ENCODE data around the gene CADPS2. TPM values are rescaled to one million over a fixed set of nuclear protein-coding genes. Genes with fewer than 3 reads are reported as not detected.

Gene CADPS2
- polyA plus RNA-seq, 3 donors: not detected

DNA sequence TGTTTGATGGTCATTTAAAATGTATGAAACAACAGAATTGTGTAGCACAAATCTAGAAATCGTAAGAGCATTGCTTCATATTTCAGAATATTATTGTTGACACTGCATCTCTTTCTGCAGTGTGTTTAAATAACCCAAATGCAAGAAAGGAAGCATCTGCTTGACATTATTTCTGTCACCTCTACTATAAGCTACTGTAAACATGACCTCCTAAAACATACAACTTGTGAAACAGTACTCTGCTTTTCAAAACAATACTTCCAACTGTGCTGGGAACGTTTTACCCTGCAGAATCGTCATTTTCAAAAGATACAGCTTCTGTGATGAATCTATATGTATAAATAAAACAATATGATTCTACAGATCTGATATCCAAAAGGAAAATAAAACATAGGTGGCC is 269.3 kb downstream of the CADPS2 start:
- Mint-ChIP-seq H3K4me1 (no peaks in the 10 kb centered on the region), H3K4me3 (no peak overlapping the region), H3K36me3 (no peaks in the 10 kb centered on the region), H3K27ac (no peak overlapping the region), H3K9me3 (peaks cover 0 to 3% (median 2%) of the 10 kb centered on the region in 7 donors), H3K27me3 (ENCODE audit: low read depth in 3 of 3) (no peaks in the 10 kb centered on the region)
- no peaks in the 10 kb centered on the region for H3K36me3 ChIP-seq (replicated peaks in 1 of 2; ENCODE audit: control insufficient read depth in 1 of 2, insufficient read depth in 2 of 2, low read length in 2 of 2)
- no peak overlapping the region for H3K9ac ChIP-seq (ENCODE audit: insufficient read depth, low read length, poor library complexity, severe bottlenecking)
- no peak overlapping the region for H3K27ac ChIP-seq (ENCODE audit: low read depth in 1 of 2, low read length in 2 of 2)
- no CpG with 5 or more reads among the region's 3 CpGs for WGBS (ENCODE audit: insufficient coverage)
- no peaks in the 10 kb centered on the region for H4K20me1 ChIP-seq (ENCODE audit: insufficient read depth, low read length)
- H3K4me1 ChIP-seq (ENCODE audit: control insufficient read depth in 1 of 2, insufficient read depth in 2 of 2, low read length in 2 of 2): no peaks in the 10 kb centered on the region
- no peak for DNase-seq
- H3K4me3 ChIP-seq (replicated peaks in 1 of 3; ENCODE audit: low read depth in 2 of 3, low read length in 3 of 3): no peak overlapping the region
- no peak overlapping the region for H3K4me2 ChIP-seq (replicated peaks; ENCODE audit: extremely low read depth, low read length, poor library complexity, severe bottlenecking)
- no peaks in the 10 kb centered on the region for H3K79me2 ChIP-seq (ENCODE audit: insufficient read depth, low read length)
- intact Hi-C loops (cut with micrococcal nuclease): no loop called here
- TF ChIP-seq, protein P1, sequence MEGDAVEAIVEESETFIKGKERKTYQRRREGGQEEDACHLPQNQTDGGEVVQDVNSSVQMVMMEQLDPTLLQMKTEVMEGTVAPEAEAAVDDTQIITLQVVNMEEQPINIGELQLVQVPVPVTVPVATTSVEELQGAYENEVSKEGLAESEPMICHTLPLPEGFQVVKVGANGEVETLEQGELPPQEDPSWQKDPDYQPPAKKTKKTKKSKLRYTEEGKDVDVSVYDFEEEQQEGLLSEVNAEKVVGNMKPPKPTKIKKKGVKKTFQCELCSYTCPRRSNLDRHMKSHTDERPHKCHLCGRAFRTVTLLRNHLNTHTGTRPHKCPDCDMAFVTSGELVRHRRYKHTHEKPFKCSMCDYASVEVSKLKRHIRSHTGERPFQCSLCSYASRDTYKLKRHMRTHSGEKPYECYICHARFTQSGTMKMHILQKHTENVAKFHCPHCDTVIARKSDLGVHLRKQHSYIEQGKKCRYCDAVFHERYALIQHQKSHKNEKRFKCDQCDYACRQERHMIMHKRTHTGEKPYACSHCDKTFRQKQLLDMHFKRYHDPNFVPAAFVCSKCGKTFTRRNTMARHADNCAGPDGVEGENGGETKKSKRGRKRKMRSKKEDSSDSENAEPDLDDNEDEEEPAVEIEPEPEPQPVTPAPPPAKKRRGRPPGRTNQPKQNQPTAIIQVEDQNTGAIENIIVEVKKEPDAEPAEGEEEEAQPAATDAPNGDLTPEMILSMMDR (IDR thresholded peaks at IDR 0.05): no peak
- no peaks in the 10 kb centered on the region for H3K27me3 ChIP-seq (ENCODE audit: control insufficient read depth in 2 of 2, insufficient read depth in 2 of 2, low read length in 2 of 2)
- H2AFZ ChIP-seq (ENCODE audit: insufficient read depth, low read depth, low read length, poor library complexity, severe bottlenecking): no peak overlapping the region
- no peaks in the 10 kb centered on the region for H3K9me3 ChIP-seq (replicated peaks in 1 of 2; ENCODE audit: control insufficient read depth in 1 of 2, insufficient read depth in 1 of 2, low read length in 2 of 2)

DNA sequence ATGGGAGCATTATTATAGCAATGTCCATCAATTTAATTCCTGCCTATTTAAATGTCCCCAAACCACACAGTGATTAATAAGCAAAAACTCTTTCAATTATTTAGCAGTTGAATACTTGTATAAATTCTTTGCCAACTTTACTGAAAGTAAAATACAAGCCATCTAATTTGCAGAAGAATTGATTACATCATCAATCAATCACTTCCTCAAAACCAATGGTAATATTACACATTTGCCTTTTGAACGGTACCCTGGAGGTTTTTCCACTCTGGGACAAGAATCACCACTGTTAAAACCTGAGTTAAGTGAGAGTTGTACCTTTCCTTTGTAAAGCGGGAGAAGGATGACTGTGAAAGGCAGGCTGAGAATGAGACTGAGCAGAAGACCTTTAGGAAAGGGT is 280.3 kb downstream of the CADPS2 start:
- no CpG with 5 or more reads among the region's 2 CpGs for WGBS (ENCODE audit: insufficient coverage)

More for the DNA sequence above, 280.3 kb downstream of the CADPS2 start:
- Histone ChIP-seq H3K4me2 (replicated peaks; ENCODE audit: extremely low read depth, low read length, poor library complexity, severe bottlenecking) (no peak overlapping the region), H3K27ac (ENCODE audit: low read depth in 1 of 2, low read length in 2 of 2) (no peak overlapping the region), H2AFZ (ENCODE audit: insufficient read depth, low read depth, low read length, poor library complexity, severe bottlenecking) (no peak overlapping the region), H3K79me2 (ENCODE audit: insufficient read depth, low read length) (no peaks in the 10 kb centered on the region), H3K27me3 (ENCODE audit: control insufficient read depth in 2 of 2, insufficient read depth in 2 of 2, low read length in 2 of 2) (no peaks in the 10 kb centered on the region), H3K36me3 (replicated peaks in 1 of 2; ENCODE audit: control insufficient read depth in 1 of 2, insufficient read depth in 2 of 2, low read length in 2 of 2) (no peaks in the 10 kb centered on the region), H3K9me3 (replicated peaks in 1 of 2; ENCODE audit: control insufficient read depth in 1 of 2, insufficient read depth in 1 of 2, low read length in 2 of 2) (no peaks in the 10 kb centered on the region), H3K4me3 (replicated peaks in 1 of 3; ENCODE audit: low read depth in 2 of 3, low read length in 3 of 3) (no peak overlapping the region), H4K20me1 (ENCODE audit: insufficient read depth, low read length) (no peaks in the 10 kb centered on the region), H3K4me1 (ENCODE audit: control insufficient read depth in 1 of 2, insufficient read depth in 2 of 2, low read length in 2 of 2) (no peaks in the 10 kb centered on the region), H3K9ac (ENCODE audit: insufficient read depth, low read length, poor library complexity, severe bottlenecking) (no peak overlapping the region)
- Mint-ChIP-seq H3K27ac (no peak overlapping the region), H3K4me3 (no peak overlapping the region), H3K4me1 (no peaks in the 10 kb centered on the region), H3K36me3 (no peaks in the 10 kb centered on the region), H3K27me3 (ENCODE audit: low read depth in 3 of 3) (no peaks in the 10 kb centered on the region), H3K9me3 (peaks cover 0 to 2% (median 0%) of the 10 kb centered on the region in 7 donors)
- DNase-seq: no peak
- TF ChIP-seq, protein P1 (IDR thresholded peaks at IDR 0.05): no peak
- intact Hi-C loops (cut with micrococcal nuclease): no loop called here

All from CD14-positive monocyte (primary cell).